ENCODE data around the gene ARHGAP24. TPM values are rescaled to one million over a fixed set of nuclear protein-coding genes. Genes with fewer than 3 reads are reported as not detected.

The ARHGAP24 gene
- total RNA-seq, 1 experiment from 2014 or later: 65.1 TPM

- Histone ChIP-seq H3K36me3 (ENCODE audit: insufficient read depth, low read length) (no peaks in the 10 kb centered on the region), H3K4me3 (ENCODE audit: low read length) (no peak overlapping the region), H4K20me1 (ENCODE audit: insufficient read depth, low read depth, low read length) (no peaks in the 10 kb centered on the region), H3K9me2 (replicated peaks; ENCODE audit: insufficient read depth, low read length) (no peaks in the 10 kb centered on the region), H3K4me1 (ENCODE audit: low read length) (peaks cover 16% of the 10 kb centered on the region; the same call in 1 of the 2 replicates), H3K9me3 (ENCODE audit: low read length) (no peaks in the 10 kb centered on the region), H3K27ac (ENCODE audit: low read length) (no peak overlapping the region), H3K79me2 (ENCODE audit: low read length) (no peaks in the 10 kb centered on the region), H3K27me3 (ENCODE audit: low read length) (no peaks in the 10 kb centered on the region), H3K9ac (ENCODE audit: low read length) (no peak overlapping the region), H3K4me2 (ENCODE audit: low read depth, low read length, poor library complexity, severe bottlenecking) (no peak overlapping the region), H2AFZ (ENCODE audit: low read length) (no peak overlapping the region)
- no peak for DNase-seq
Measured at GRCh38 chr4:85940151-85940550, 465.2 kb downstream of the ARHGAP24 start.

GRCh38 chr4:85942107-85942506 lies 467.2 kb downstream of the ARHGAP24 start:
- Histone ChIP-seq H3K4me2 (ENCODE audit: low read depth, low read length, poor library complexity, severe bottlenecking) (no peak overlapping the region), H3K36me3 (ENCODE audit: insufficient read depth, low read length) (no peaks in the 10 kb centered on the region), H2AFZ (ENCODE audit: low read length) (no peak overlapping the region), H3K4me3 (ENCODE audit: low read length) (no peak overlapping the region), H3K27ac (ENCODE audit: low read length) (no peak overlapping the region), H3K27me3 (ENCODE audit: low read length) (no peaks in the 10 kb centered on the region), H3K79me2 (ENCODE audit: low read length) (peaks cover 5% of the 10 kb centered on the region; the same call in 1 of the 2 replicates), H4K20me1 (ENCODE audit: insufficient read depth, low read depth, low read length) (no peaks in the 10 kb centered on the region), H3K4me1 (ENCODE audit: low read length) (peaks cover 16% of the 10 kb centered on the region; the same call in 1 of the 2 replicates), H3K9ac (ENCODE audit: low read length) (no peak overlapping the region), H3K9me3 (ENCODE audit: low read length) (no peaks in the 10 kb centered on the region), H3K9me2 (replicated peaks; ENCODE audit: insufficient read depth, low read length) (no peaks in the 10 kb centered on the region)
- no peak for DNase-seq

- no peak for DNase-seq
- H3K27me3 ChIP-seq (ENCODE audit: low read length): no peaks in the 10 kb centered on the region
- no peak overlapping the region for H3K27ac ChIP-seq (ENCODE audit: low read length)
- H3K79me2 ChIP-seq (ENCODE audit: low read length): peaks cover 5% of the 10 kb centered on the region; the same call in 1 of the 2 replicates
- no peaks in the 10 kb centered on the region for H3K36me3 ChIP-seq (ENCODE audit: insufficient read depth, low read length)
- H3K9me3 ChIP-seq (ENCODE audit: low read length): no peaks in the 10 kb centered on the region
- no peak overlapping the region for H3K4me3 ChIP-seq (ENCODE audit: low read length)
- no peak overlapping the region for H2AFZ ChIP-seq (ENCODE audit: low read length)
- H3K9me2 ChIP-seq (replicated peaks; ENCODE audit: insufficient read depth, low read length): no peaks in the 10 kb centered on the region
- H3K4me2 ChIP-seq (ENCODE audit: low read depth, low read length, poor library complexity, severe bottlenecking): no peak overlapping the region
- H3K9ac ChIP-seq (ENCODE audit: low read length): no peak overlapping the region
- no peaks in the 10 kb centered on the region for H4K20me1 ChIP-seq (ENCODE audit: insufficient read depth, low read depth, low read length)
- no peaks in the 10 kb centered on the region for H3K4me1 ChIP-seq (ENCODE audit: low read length)
Measured at GRCh38 chr4:85946821-85947220, 471.9 kb downstream of the ARHGAP24 start.

GRCh38 chr4:85951099-85951498 lies 476.1 kb downstream of the ARHGAP24 start:
- no peak overlapping the region for H3K4me2 ChIP-seq (ENCODE audit: low read depth, low read length, poor library complexity, severe bottlenecking)
- no peaks in the 10 kb centered on the region for H4K20me1 ChIP-seq (ENCODE audit: insufficient read depth, low read depth, low read length)
- H3K4me3 ChIP-seq (ENCODE audit: low read length): no peak overlapping the region
- H3K4me1 ChIP-seq (ENCODE audit: low read length): no peaks in the 10 kb centered on the region
- H3K9me3 ChIP-seq (ENCODE audit: low read length): no peaks in the 10 kb centered on the region
- no peaks in the 10 kb centered on the region for H3K36me3 ChIP-seq (ENCODE audit: insufficient read depth, low read length)
- H3K79me2 ChIP-seq (ENCODE audit: low read length): peaks cover 5% of the 10 kb centered on the region; the same call in 1 of the 2 replicates
- no peaks in the 10 kb centered on the region for H3K9me2 ChIP-seq (replicated peaks; ENCODE audit: insufficient read depth, low read length)
- H3K9ac ChIP-seq (ENCODE audit: low read length): no peak overlapping the region
- H3K27ac ChIP-seq (ENCODE audit: low read length): no peak overlapping the region
- H2AFZ ChIP-seq (ENCODE audit: low read length): no peak overlapping the region
- no peak for DNase-seq
- H3K27me3 ChIP-seq (ENCODE audit: low read length): no peaks in the 10 kb centered on the region

GRCh38 chr4:85952528-85952927 lies 477.6 kb downstream of the ARHGAP24 start:
- no peaks in the 10 kb centered on the region for H3K79me2 ChIP-seq (ENCODE audit: low read length)
- no peaks in the 10 kb centered on the region for H3K9me2 ChIP-seq (replicated peaks; ENCODE audit: insufficient read depth, low read length)
- H4K20me1 ChIP-seq (ENCODE audit: insufficient read depth, low read depth, low read length): no peaks in the 10 kb centered on the region
- no peak overlapping the region for H3K4me3 ChIP-seq (ENCODE audit: low read length)
- DNase-seq: no peak
- H3K27me3 ChIP-seq (ENCODE audit: low read length): no peaks in the 10 kb centered on the region
- H3K9ac ChIP-seq (ENCODE audit: low read length): no peak overlapping the region
- no peak overlapping the region for H2AFZ ChIP-seq (ENCODE audit: low read length)
- H3K9me3 ChIP-seq (ENCODE audit: low read length): no peaks in the 10 kb centered on the region
- no peak overlapping the region for H3K4me2 ChIP-seq (ENCODE audit: low read depth, low read length, poor library complexity, severe bottlenecking)
- H3K36me3 ChIP-seq (ENCODE audit: insufficient read depth, low read length): no peaks in the 10 kb centered on the region
- no peak overlapping the region for H3K27ac ChIP-seq (ENCODE audit: low read length)
- no peaks in the 10 kb centered on the region for H3K4me1 ChIP-seq (ENCODE audit: low read length)

- no peak overlapping the region for H3K4me3 ChIP-seq (ENCODE audit: low read length)
- H3K9ac ChIP-seq (ENCODE audit: low read length): no peak overlapping the region
- H4K20me1 ChIP-seq (ENCODE audit: insufficient read depth, low read depth, low read length): no peaks in the 10 kb centered on the region
- no peaks in the 10 kb centered on the region for H3K9me2 ChIP-seq (replicated peaks; ENCODE audit: insufficient read depth, low read length)
- H2AFZ ChIP-seq (ENCODE audit: low read length): no peak overlapping the region
- no peak overlapping the region for H3K27ac ChIP-seq (ENCODE audit: low read length)
- no peaks in the 10 kb centered on the region for H3K36me3 ChIP-seq (ENCODE audit: insufficient read depth, low read length)
- no peaks in the 10 kb centered on the region for H3K27me3 ChIP-seq (ENCODE audit: low read length)
- no peaks in the 10 kb centered on the region for H3K4me1 ChIP-seq (ENCODE audit: low read length)
- no peak for DNase-seq
- no peak overlapping the region for H3K4me2 ChIP-seq (ENCODE audit: low read depth, low read length, poor library complexity, severe bottlenecking)
- no peaks in the 10 kb centered on the region for H3K9me3 ChIP-seq (ENCODE audit: low read length)
- H3K79me2 ChIP-seq (ENCODE audit: low read length): no peaks in the 10 kb centered on the region
Measured at GRCh38 chr4:85952972-85953650, 478.2 kb downstream of the ARHGAP24 start.

- no peaks in the 10 kb centered on the region for H3K4me1 ChIP-seq (ENCODE audit: low read length)
- no peaks in the 10 kb centered on the region for H3K79me2 ChIP-seq (ENCODE audit: low read length)
- no peak for DNase-seq
- no peaks in the 10 kb centered on the region for H3K36me3 ChIP-seq (ENCODE audit: insufficient read depth, low read length)
- H3K9me3 ChIP-seq (ENCODE audit: low read length): no peaks in the 10 kb centered on the region
- no peaks in the 10 kb centered on the region for H3K9me2 ChIP-seq (replicated peaks; ENCODE audit: insufficient read depth, low read length)
- H3K27ac ChIP-seq (ENCODE audit: low read length): no peak overlapping the region
- no peak overlapping the region for H3K4me2 ChIP-seq (ENCODE audit: low read depth, low read length, poor library complexity, severe bottlenecking)
- no peak overlapping the region for H3K4me3 ChIP-seq (ENCODE audit: low read length)
- no peak overlapping the region for H2AFZ ChIP-seq (ENCODE audit: low read length)
- no peaks in the 10 kb centered on the region for H4K20me1 ChIP-seq (ENCODE audit: insufficient read depth, low read depth, low read length)
- H3K27me3 ChIP-seq (ENCODE audit: low read length): no peaks in the 10 kb centered on the region
- no peak overlapping the region for H3K9ac ChIP-seq (ENCODE audit: low read length)
Measured at GRCh38 chr4:85953651-85954018, 478.7 kb downstream of the ARHGAP24 start.

GRCh38 chr4:85955620-85956292 lies 480.8 kb downstream of the ARHGAP24 start:
- H4K20me1 ChIP-seq (ENCODE audit: insufficient read depth, low read depth, low read length): no peaks in the 10 kb centered on the region
- no peaks in the 10 kb centered on the region for H3K4me1 ChIP-seq (ENCODE audit: low read length)
- 0 out of 2 replicates have a peak, but pooled peaks cover 2% of the 10 kb centered on the region for H3K79me2 ChIP-seq (ENCODE audit: low read length)

More at GRCh38 chr4:85955620-85956292, 480.8 kb downstream of the ARHGAP24 start:
- Histone ChIP-seq H2AFZ (ENCODE audit: low read length) (no peak overlapping the region), H3K4me2 (ENCODE audit: low read depth, low read length, poor library complexity, severe bottlenecking) (no peak overlapping the region), H3K27me3 (ENCODE audit: low read length) (no peaks in the 10 kb centered on the region), H3K9me2 (replicated peaks; ENCODE audit: insufficient read depth, low read length) (no peaks in the 10 kb centered on the region), H3K9ac (ENCODE audit: low read length) (no peak overlapping the region), H3K27ac (ENCODE audit: low read length) (no peak overlapping the region), H3K9me3 (ENCODE audit: low read length) (no peaks in the 10 kb centered on the region), H3K4me3 (ENCODE audit: low read length) (no peak overlapping the region), H3K36me3 (ENCODE audit: insufficient read depth, low read length) (no peaks in the 10 kb centered on the region)
- DNase-seq: no peak

All from Karpas-422 (cell line).